Fibroblast of peridontal ligament (primary cell): ENCODE measurements around the gene EDA.
"Not testable (repeated sequence)": the region's sequence is repeated elsewhere in the genome, so short reads cannot be mapped to it uniquely, and the experiment has no call there.

Experiments used
- DNase-seq: peaks from one replicate; pipeline ENCODE4 v3.0.0-alpha.2; 2010; ENCODE audit errors: extremely low read depth

The EDA gene

DNA sequence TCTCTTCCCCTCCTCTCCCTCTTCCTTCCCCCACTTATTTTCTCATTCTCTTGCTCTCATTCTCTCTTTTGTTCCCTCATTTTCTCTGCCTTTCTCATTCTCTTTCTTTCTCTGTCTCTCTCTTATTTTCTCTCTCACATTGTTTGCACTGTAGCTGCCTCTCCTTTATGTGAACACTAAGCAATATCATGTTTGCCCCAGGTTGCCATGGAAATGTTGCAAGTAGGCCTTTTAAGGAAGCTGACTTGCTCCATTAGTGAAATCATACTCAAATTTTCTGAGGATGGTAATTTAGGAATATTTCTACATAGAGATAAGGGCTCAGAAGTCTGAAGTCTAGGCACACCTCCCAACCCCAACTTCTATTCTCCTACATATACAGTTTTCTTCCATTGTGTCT is 130.1 kb downstream of the EDA start:
- DNase-seq, result no peak

DNA sequence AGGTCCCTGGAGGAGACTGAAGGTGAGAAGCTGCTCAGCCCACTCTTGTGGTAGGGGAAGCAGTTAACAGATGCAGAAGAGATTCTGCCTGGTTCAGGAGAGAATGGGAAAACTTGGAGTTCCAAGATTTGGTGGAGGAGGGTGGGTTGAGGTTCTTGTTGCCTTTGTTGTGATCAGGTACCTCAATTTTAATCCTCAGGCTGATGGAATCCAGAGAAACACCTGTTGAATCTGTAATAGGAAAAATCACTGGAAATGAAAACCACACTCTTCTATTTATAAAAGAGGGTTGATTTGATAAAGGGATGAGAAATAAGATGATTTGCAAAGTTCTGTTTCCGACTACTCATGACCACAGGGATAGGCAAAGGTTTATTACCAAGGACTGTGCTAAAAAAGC is 132.1 kb downstream of the EDA start:
- DNase-seq, result no peak

DNA sequence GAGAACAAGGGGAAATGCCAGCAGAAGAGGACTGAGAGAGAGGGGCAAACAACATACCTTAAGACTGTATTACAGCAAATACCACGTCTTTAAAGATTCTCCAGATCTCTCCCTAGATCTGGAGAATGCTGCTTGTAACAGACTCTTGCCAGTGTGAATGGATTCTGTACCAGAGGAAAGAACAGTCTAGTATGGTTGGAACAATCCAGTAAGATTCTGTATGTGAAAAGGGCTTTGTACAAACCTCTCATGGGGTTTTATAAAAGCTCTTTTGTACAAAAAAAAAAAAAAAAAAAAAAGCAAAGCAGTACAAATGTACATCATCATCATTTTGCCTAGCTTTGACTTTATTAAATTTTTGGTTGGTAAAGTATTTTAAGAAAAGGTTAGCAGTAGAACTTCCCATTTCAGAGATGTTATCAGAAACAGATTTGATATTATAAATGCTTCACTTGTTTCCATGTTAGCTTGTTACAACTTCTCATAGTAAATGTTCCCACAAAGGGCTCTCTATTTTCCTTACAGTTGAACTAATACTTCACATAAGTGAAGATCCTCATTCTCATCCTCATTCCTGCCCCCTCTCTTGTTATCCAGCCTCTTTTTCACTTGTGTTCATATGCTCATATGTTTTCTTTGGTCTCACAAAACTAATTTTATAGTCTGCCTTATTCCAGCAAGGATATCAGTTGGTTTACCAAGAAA is 144.2 kb downstream of the EDA start:
- no peak for DNase-seq

DNA sequence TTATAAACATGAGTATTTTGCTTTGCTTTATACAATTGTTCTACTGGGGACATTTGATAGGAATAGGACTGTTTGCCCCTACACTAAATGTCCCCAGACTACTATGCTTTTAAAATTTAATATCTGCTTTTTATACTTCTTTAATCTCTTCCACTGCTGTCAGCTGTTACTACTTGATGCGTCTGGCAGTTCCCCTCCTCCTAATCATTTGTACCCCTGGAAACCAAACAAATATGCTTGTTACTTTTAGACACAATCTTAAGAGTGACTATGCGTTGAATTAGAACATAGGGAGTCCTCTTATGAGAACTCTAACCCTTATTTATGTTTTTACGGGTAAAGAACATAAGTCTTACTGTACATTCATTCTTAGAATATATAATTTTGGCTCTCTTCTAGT is 145.7 kb downstream of the EDA start:
- no peak for DNase-seq

DNA sequence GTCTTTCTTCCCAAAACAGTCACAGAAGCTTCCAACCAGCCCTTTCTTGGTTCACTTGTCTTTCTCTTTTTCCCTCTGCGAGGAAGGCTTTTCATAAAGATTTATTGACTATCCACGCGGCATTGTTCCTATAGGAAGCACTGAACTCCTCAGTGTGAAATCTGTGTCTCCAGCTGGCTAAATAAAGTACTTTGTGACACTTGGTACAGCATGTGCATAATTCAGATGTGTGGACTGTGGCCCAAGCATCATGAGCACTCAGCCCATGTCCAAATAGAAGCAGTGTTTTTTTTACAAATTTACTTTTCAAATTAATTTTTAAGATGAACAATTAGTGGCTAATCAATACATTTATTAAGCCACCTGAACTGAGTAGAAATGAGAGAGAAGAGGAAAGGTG is 146.4 kb downstream of the EDA start:
- no peak for DNase-seq

DNA sequence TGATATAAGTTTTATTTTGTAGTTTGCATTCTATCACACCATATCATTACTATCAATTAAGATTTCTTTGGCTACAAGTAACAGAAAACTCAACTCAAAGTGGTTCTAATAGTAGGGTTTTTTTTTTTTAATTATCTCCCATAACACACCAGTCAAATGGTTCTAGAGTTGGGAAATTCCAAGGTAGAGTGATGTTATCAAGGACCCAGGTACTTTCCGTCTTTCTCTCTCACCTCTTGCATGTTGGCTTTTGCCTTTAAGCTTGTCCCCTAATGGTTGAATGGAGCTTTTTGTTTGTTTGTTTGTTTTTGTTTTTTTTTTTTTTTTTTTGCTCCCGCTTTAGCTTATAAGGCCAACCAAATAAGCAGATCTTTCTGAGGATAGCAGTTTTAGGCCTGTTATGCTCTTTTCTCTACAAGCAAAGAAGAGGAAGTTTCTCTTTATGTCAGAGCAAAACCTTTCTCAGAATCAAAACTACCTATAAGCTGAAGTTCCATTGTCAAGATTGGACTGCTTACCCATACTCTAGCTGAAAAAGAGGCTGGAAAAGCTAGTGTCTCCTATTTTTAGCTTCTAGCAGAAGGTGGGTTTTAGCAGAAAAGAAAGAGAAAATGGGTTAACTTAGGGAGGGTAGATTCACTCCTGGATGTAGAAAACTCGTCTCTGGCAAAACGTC is 177.5 kb downstream of the EDA start:
- no peak for DNase-seq

DNA sequence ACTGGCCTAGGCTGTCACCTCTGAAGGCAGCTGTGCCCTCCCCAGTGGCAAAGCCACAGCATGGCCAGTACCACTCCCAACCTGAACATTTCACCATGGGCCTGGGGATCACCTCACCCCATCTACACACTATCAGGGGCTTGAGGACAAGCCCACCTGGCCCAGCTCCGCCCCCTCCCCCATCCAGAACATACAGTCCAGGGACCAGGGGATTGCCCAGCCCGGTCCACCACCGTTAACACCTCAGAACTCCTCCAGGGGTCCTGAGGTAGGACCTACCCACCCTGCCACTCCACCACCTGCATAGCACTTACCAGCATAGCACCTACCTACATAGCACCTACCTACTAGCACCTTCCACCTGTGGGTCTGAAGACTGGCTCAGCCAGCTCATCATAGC is 179.8 kb downstream of the EDA start:
- no peak for DNase-seq

DNA sequence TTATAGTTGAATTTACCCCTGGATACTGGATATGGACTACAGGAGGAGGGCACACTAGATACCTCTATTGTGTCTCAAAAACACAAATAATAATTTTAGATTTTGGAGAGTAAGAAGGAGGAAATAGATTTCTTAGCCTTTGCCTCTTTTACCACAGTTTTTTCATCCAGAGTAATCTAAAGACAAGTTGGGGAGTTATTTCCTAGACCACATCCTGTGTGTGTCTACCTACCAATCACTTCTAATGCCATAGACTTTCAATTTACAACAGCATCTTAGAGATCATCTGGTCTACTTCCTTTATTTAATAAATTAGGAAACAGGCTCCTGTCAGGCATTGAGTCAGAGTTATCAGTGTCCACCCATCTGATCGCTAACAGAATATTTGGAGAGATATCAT is 191.5 kb downstream of the EDA start:
- no peak for DNase-seq

DNA sequence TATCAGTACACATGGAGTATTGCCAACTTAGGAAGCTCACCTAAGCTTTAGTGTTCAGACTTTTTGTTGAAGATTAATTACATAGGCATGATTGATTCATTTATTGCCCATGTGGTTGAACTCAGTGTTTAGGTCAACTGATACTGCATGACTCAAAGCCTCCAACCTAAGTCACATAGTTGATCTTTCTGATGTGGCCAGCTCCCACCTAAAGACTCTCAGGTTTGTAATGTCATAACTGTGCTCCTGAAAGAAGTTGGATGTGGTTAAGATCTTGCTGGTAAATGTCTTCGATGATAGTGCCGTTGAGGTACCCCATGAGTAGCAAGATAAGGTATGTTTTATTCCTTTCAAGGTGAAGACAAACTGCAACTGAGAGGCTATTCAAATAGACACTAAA is 192.5 kb downstream of the EDA start:
- no peak for DNase-seq

DNA sequence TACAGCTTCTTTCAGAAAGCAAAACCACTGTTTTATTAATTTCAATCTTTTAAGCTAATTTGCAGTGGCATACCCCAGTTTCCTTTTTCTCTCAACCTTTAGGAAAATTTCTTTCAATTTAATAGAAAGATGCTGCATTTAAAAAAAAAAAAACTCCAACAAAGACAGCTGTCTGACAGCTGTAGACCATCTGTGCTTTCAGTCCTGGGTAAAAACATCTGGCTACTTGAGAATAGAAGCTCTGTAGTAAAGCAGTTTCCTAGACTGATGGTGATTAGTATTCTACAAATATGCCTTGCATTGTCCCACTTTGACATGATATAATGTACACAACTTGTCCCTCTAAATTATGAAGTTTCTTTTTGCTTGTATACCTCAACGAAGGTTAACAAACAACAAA is 197.8 kb downstream of the EDA start:
- no peak for DNase-seq

DNA sequence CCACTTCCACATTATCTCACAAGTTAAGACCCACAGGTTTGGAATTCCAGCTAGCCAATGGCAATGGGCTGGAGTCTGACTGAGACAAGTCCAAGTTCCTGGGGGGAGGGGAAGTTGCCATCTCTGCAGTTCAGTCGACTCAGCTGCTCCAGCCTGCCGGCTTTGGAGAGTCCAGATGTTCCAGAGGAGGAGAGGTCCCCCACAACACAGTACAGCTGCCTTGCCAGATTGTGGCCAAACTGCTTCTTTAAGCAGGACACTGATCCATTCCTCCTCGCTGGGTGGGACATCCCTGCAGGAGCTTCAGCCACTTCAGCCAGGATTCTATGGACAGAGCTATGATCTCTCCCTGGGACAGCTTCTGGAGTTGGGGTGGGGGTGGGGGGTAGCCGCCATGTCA is 199.2 kb downstream of the EDA start:
- no peak for DNase-seq

DNA sequence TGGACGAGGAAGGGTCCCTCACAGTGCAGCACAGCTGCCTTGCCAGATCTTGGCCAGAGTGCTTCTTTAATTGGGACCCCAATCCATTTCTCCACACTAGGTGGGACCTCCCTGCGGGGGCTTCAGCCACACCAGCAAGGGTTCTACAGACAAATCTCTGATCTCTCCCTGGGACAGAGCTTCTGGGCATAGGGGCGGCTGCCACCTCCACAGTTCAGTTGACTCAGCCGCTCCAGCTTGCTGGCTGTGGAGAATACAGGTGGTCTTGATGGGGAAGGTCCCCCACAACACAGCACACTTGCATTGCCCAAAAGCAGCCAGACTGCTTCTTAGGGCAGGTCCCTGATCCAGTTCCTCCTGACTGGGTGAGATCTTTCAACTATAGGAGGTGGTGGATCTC is 199.6 kb downstream of the EDA start:
- DNase-seq, result no peak

DNA sequence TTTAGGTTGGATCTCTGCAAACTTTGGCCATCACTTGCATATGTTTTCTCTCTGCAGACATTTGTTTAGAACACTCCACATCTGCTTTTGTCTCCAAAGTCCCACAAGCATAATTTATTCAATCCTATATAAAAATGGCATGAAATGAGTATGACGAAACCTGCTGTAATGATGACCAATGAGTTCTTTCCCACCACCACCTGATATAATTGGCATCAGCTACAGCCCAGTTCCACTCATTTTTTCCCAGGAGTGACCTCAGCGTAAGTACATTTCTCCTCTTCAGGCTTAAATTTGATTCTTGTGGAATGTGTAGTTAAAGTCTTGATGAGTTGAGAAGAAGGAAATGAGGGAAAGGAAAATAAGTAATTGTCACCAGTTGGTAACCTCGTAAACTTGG is 228.7 kb downstream of the EDA start:
- DNase-seq, result no peak

DNA sequence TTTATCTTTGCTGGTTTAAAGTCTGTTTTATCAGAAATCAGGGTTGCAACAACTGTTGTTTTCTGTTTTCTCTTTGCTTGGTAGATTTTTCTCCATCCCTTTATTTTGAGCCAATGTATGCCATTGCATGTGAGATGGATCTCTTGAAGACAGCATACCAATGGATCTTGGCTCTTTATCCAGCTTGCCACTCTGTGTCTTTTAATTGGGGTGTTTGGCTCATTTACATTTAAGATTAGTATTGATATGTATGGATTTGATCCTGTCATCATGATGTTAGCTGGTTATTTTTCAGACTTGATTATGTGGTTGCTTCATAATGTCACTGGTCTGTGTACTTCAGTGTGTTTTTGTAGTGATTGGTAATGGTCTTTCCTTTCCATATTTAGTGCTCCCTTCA is 244.1 kb downstream of the EDA start:
- not testable (repeated sequence) for DNase-seq

DNA sequence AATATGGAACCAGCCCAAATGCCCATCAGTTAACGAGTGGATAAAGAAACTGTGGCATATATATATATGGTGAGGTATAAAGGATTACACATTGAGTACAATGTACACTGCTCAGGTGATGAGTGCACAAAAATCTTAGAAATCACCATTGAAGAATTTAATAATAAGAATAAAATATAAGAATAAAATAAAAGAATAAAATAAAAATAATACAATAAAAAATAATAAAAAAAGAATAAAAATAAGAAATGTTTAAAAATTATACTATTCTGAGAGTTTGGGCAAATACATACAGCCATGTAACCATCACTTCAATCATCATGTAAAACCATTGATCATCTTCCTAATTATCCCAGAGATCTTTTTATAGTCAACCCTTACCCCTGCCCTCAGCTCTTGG is 260.3 kb downstream of the EDA start:
- no peak for DNase-seq

DNA sequence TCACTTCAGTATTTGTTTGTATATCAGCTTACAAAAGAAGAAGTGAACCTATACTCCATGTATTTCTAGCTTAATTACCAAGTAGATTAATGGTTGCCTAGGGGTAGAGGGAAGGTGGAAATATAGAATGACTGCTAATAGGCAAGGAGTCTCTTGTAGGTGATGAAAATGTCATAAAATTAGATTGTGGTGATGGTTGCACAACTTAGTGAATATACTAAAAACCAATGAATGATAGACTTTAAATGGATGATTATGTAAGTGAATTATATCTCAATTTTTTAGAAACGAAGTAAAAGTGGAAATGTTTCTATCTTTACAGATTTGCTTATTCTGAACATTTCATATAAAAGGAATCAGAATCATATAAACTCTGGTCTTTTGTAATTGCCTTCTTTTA is 268.3 kb downstream of the EDA start:
- no peak for DNase-seq

DNA sequence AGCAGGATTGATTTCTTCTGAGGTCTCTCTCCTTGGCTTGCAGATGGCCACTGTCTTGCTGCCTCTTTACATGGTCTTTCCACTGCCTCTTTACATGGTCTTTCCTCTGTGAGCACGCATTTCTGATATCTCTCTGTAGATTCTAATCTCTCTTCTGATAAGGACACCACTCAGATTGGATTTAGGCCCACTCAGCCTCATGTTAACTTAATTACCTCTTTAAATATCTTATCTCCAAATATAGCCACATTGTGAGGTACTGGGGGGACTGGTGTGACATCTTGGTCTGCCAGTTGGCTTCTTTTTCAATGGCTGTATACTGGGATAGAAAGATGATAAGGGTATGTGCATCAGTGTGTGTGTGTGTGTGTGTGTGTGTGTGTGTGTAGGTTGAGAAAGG is 280.1 kb downstream of the EDA start:
- DNase-seq, result no peak

DNA sequence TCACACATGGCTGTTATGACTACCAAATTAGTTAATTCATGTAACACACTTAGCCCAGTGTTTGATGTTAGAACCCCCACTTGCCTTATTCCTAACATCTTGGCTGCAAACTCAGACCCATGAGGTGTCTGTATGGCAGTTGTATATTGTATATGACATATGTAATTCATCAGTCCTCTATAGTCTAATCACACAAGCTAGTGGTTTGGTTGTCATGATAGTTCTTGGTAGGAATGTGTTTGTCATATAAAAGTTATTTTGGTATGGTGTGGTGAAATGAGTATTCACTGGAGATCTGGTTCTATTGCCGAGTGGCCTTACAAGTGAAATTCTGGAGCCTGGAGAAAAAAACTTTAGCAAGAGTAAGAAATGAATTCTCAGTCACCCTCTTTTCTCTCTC is 284.6 kb downstream of the EDA start:
- no peak for DNase-seq

DNA sequence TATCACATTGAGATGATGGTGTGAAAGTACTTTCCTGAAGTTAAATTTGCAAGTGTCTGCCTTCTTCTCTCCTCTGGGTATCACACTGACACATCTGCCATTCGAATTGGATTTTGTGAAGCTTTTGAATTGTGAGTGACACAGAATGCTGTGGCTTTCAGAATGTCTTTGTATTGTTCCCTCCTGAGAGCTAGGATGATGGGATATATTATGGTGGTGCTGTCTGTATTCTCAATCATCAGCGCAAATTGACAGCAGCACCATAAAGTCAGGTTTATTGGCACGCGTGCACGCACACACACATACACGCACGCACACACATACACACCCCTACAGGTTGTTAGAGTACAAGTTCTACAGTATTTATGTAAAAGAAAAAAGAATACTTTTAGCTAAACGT is 290.5 kb downstream of the EDA start:
- no peak for DNase-seq

DNA sequence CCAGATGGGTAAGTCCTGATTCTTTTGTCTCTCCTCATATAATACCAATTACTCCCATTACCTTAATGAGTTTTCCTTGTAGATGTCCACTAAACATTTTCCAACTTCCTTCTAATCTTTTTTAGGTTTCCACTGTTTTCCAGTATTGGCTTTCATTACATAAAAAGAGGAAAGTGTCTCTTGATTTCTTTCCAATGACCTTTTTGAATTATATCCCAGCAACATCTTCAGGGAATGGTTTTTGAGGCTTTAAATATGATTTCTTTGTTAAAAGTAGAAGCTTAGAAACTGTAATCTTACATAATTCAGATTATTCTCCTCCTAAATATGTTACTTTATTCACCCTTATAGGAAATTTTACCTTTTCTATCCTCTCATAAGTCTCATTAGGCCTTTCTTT is 298.9 kb downstream of the EDA start:
- no peak for DNase-seq

DNA sequence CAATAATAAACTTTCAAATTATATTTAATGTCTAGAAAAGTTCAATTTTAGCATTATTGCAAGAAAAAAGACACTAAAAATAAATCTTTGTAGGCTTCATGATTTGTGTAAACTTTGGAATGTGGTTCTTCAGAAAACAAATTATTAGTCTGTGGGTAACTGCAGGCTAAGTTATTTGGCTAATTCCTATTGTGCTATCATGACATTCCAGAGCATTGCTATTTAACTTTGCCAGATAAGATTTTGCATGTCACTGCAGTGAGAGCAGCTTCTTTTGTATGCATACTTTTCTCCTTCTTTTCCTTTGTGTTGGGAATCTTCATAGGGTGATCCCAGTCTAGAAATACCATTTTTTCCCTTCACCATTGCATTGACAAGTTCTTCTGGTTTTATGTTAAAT is 303.8 kb downstream of the EDA start:
- no peak for DNase-seq

DNA sequence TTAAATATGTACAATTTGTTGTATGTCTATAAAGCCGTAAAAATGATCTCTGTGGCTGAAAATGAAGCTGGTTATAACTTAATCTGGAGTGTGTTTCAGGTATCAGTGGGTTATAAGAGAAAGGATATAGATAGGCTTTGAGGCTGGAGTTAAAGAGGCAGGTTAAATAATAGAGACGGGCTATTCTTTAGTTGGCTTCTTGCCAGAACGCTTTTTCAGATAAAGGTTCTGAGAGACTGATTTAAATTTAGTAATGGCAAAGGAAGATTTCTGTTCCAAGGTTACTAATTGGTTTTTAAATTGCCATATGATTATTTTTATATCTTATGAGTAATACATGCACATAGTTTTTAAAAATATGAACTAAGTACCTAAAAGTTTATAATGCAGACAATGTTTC is 316.4 kb downstream of the EDA start:
- no peak for DNase-seq

DNA sequence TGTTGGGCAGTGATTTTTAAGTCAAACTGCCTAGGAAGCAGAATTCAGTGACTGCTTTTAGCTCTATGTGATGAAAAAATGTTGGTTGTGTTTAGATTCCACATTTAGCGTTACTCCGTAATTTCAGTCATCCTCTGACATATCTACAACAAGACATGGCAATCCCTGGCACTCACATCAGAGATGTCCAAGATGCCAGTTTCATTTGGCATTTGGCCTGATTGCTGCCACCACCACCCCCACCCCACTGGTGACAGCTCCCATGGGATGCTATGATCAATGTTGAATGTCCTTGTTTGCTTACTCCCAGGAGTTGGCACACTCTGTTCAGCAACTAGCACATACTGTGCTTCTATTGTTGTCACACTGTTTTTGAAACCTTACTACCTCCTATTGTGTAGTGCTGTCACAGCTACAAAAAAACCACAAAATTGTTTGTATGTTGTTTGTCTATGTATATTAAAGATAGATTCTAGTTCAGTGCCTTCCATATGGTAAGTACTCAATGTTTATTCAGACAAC is 332.4 kb downstream of the EDA start:
- DNase-seq, result no peak

DNA sequence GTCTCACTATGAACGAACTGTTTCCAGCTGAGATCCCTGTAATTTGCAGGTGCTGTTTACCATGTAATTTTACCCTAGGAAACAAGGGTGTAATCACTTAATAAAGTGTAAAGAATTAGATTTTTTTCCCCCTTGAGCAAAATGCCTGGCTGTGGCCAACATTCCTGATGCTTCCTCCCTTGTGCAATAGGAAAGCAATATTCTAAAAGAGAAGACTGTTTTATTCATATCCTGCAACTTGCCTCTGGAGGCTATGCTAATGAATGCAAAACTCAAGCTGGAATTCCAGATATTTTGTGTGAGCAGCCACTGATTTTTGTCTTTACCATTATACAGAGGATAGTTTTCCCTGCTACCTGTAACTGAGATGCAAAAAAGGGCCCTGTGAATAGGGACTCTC is 335.8 kb downstream of the EDA start:
- DNase-seq, result no peak
